ENCODE measurements around the gene TSC2.

TSC2 gene

DNA sequence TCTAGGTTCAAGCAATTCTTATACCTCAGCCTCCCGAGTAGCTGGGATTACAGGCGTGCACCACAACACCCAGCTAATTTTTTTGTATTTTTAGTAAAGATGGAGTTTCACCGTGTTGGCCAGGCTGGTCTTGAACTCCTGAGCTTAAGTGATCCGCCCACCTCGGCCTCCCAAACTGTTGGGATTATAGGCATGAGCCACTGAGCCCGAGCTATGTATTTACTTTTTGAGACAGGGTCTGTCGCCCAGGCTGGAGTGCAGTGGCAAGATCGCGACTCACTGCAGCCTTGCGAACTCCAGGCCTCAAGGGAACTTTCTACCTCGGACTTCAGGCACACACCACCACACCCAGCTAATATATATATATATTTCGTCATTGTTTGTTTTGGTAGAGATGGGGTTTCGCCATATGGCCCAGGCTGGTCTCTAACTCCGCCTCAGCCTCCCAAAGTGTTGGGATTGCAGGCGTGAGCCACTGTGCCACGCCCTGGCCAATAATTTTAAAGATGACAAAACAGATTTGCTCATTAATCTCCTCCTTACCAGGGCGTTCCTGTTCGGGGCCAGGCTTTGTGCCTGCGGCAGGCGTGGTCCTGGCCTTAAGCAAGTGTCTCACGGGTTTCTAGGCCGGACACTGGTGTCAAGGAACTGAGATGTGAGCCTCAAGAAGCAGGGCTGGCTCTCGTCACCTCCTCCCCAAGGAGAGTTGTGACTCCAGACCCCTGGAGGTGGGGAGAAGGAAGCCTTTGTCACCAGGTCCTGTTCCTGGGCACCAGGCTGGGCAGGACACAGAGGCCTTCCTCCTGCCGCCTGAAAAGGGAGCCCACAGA lies 32.5 kb upstream of the TSC2 start:
- H3K4me3 ChIP-seq (ENCODE audit: low read depth, low read length), result no peak overlapping the region
- TF ChIP-seq, protein P1, sequence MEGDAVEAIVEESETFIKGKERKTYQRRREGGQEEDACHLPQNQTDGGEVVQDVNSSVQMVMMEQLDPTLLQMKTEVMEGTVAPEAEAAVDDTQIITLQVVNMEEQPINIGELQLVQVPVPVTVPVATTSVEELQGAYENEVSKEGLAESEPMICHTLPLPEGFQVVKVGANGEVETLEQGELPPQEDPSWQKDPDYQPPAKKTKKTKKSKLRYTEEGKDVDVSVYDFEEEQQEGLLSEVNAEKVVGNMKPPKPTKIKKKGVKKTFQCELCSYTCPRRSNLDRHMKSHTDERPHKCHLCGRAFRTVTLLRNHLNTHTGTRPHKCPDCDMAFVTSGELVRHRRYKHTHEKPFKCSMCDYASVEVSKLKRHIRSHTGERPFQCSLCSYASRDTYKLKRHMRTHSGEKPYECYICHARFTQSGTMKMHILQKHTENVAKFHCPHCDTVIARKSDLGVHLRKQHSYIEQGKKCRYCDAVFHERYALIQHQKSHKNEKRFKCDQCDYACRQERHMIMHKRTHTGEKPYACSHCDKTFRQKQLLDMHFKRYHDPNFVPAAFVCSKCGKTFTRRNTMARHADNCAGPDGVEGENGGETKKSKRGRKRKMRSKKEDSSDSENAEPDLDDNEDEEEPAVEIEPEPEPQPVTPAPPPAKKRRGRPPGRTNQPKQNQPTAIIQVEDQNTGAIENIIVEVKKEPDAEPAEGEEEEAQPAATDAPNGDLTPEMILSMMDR (IDR thresholded peaks at IDR 0.05; ENCODE audit: low read depth, low read length, missing control alignments), result no peak
- DNase-seq (ENCODE audit: low read depth), result no peak

DNA sequence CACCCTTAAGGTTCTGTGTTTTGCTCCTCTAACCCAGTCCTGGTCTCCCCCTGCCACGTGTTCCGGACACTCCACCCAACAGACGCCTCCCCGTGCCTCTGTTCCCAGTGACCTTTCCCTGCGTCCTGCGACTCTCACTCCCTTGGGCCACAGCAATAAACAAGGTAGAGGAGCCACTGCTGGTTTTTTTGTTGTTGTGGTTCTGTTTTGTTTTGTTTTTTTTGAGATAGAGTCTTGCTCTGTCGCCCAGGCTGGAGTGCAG lies 31.9 kb upstream of the TSC2 start:
- TF ChIP-seq, protein P1 (IDR thresholded peaks at IDR 0.05; ENCODE audit: low read depth, low read length, missing control alignments), result no peak
- DNase-seq (ENCODE audit: low read depth), result no peak
- H3K4me3 ChIP-seq (ENCODE audit: low read depth, low read length), result no peak overlapping the region

DNA sequence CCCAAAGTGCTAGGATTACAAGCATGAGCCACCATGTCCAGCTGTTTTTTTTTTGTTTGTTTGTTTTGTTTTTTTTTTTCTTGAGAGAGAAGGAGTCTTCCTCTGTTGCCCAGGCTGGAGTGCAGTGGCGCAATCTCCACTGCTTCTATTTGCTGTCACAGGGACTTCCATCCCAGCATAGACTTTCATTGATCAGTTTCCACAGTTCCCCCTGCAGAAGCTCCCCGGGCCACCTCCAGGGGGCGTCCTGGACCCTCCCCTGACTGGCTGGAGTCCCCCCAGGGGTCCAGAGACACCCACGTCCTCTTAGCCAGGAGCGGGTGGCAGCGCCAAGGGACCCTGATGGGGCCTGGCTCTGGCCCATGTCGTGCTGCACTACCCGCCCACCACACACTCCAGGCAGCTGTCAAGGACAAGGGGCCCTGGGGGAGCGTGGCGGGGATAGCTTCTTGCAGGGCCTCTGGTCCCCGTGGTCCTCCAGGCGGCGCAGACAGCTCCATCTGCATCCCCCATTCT lies 31.3 kb upstream of the TSC2 start:
- TF ChIP-seq, protein P1 (IDR thresholded peaks at IDR 0.05; ENCODE audit: low read depth, low read length, missing control alignments), result peak; percentile 62
- no peak overlapping the region for H3K4me3 ChIP-seq (ENCODE audit: low read depth, low read length)
- no peak for DNase-seq (ENCODE audit: low read depth)

DNA sequence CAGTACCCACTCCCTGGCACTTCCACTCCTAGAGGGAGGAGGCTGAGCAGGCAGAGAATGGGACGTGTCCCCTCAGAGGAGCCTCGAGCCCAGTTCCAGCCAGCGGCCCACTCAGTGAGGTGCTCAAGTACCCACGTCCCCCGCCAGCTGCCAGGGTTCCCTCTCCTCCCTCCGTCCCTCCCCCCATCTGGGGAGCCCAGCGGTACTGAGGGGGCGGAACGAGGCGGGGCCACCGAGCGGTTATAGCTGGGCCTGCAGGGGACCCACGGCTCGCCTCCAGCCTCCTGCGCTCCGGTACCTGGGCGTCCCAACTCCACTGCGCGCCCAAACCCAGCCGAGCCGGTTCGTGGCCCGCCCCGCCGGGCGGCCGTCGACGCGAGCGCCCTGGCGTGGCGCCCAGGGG lies 28.3 kb upstream of the TSC2 start, which contains the start of gene NPW:
NPW (plus strand) TSS at position 268 of the 403 bp plus-strand sequence.
- no peak within 1 kb of the TSS for H3K4me3 ChIP-seq (ENCODE audit: low read depth, low read length)
- no peak for DNase-seq (ENCODE audit: low read depth)
- TF ChIP-seq, protein P1 (IDR thresholded peaks at IDR 0.05; ENCODE audit: low read depth, low read length, missing control alignments), result no peak

DNA sequence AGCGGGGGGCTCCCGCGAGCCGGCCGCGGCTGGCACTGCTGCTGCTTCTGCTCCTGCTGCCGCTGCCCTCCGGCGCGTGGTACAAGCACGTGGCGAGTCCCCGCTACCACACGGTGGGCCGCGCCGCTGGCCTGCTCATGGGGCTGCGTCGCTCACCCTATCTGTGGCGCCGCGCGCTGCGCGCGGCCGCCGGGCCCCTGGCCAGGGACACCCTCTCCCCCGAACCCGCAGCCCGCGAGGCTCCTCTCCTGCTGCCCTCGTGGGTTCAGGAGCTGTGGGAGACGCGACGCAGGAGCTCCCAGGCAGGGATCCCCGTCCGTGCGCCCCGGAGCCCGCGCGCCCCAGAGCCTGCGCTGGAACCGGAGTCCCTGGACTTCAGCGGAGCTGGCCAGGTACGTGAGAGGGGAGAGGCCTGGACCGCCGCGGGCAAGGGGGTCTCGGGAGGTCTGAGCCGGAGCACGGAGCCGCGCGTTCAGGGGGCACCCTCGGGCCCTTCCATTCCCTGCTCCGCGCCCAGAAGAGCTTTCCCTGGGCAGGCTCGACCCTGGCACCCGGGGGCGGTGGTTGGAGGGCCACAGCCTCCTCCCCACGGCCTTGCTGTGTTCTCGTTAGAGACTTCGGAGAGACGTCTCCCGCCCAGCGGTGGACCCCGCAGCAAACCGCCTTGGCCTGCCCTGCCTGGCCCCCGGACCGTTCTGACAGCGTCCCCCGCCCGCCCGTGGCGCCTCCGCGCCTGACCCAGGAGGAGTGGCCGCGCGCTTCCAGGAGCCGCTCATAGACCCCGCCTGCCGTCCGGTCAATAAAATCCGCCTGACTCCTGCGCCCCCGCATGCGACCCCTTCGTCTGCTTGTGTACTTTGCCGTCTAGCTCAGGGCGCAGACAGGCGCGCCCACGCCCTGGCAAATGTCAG lies 27.6 kb upstream of the TSC2 start:
- TF ChIP-seq, protein P1 (IDR thresholded peaks at IDR 0.05; ENCODE audit: low read depth, low read length, missing control alignments), result no peak
- no peak overlapping the region for H3K4me3 ChIP-seq (ENCODE audit: low read depth, low read length)

DNA sequence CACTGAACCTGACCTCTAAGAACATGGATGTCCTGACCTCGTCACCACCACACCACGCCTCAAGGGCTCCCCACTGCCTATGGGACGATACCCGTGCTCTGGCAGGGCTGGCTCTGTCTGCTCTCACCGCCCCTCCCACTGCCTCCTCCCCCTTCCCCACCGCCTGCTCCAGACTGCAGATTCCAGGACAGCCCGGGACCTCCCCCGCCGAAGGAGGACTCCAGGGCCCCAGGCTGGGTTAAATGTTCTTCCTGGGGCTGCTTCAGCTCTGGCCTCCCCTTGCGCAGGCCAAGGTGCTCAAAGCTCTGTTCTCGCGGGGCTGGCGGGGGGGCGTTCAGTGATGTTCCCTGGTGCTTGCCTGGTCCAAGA lies 25.1 kb upstream of the TSC2 start:
- peak overlapping the region; percentile 30 for H3K4me3 ChIP-seq (ENCODE audit: low read depth, low read length)
- TF ChIP-seq, protein P1 (IDR thresholded peaks at IDR 0.05; ENCODE audit: low read depth, low read length, missing control alignments), result no peak
- no peak for DNase-seq (ENCODE audit: low read depth)

More for the DNA sequence above, 27.6 kb upstream of the TSC2 start:
- no peak for DNase-seq (ENCODE audit: low read depth)

All from GM12864 (cell line).